ENCODE measurements around the gene TINAGL1. TPM values are rescaled to one million over a fixed set of nuclear protein-coding genes. Genes with fewer than 3 reads are reported as not detected.

The TINAGL1 gene
- total RNA-seq, 1 experiment from 2014 or later = 57.9 TPM

GRCh38 chr1:31633117-31633516, 56.8 kb downstream of the TINAGL1 start:
- peak; percentile 88 for ATAC-seq

More at GRCh38 chr1:31633117-31633516, 56.8 kb downstream of the TINAGL1 start:
- TF ChIP-seq, protein P1, sequence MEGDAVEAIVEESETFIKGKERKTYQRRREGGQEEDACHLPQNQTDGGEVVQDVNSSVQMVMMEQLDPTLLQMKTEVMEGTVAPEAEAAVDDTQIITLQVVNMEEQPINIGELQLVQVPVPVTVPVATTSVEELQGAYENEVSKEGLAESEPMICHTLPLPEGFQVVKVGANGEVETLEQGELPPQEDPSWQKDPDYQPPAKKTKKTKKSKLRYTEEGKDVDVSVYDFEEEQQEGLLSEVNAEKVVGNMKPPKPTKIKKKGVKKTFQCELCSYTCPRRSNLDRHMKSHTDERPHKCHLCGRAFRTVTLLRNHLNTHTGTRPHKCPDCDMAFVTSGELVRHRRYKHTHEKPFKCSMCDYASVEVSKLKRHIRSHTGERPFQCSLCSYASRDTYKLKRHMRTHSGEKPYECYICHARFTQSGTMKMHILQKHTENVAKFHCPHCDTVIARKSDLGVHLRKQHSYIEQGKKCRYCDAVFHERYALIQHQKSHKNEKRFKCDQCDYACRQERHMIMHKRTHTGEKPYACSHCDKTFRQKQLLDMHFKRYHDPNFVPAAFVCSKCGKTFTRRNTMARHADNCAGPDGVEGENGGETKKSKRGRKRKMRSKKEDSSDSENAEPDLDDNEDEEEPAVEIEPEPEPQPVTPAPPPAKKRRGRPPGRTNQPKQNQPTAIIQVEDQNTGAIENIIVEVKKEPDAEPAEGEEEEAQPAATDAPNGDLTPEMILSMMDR (IDR thresholded peaks at IDR 0.05 in 2 of 3, conservative IDR thresholded peaks at IDR 0.05 in 1 of 3; ENCODE audit: borderline replicate concordance in 1 of 3, insufficient read depth in 1 of 3, low read depth in 2 of 3, low read length in 2 of 3) = peak; percentile 40 to 88 (median 77); a peak in 5 of 6 replicates
- TF ChIP-seq, protein P2, sequence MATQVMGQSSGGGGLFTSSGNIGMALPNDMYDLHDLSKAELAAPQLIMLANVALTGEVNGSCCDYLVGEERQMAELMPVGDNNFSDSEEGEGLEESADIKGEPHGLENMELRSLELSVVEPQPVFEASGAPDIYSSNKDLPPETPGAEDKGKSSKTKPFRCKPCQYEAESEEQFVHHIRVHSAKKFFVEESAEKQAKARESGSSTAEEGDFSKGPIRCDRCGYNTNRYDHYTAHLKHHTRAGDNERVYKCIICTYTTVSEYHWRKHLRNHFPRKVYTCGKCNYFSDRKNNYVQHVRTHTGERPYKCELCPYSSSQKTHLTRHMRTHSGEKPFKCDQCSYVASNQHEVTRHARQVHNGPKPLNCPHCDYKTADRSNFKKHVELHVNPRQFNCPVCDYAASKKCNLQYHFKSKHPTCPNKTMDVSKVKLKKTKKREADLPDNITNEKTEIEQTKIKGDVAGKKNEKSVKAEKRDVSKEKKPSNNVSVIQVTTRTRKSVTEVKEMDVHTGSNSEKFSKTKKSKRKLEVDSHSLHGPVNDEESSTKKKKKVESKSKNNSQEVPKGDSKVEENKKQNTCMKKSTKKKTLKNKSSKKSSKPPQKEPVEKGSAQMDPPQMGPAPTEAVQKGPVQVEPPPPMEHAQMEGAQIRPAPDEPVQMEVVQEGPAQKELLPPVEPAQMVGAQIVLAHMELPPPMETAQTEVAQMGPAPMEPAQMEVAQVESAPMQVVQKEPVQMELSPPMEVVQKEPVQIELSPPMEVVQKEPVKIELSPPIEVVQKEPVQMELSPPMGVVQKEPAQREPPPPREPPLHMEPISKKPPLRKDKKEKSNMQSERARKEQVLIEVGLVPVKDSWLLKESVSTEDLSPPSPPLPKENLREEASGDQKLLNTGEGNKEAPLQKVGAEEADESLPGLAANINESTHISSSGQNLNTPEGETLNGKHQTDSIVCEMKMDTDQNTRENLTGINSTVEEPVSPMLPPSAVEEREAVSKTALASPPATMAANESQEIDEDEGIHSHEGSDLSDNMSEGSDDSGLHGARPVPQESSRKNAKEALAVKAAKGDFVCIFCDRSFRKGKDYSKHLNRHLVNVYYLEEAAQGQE (IDR thresholded peaks at IDR 0.05; ENCODE audit: low read depth) = no peak
- TF ChIP-seq YY1 (IDR thresholded peaks at IDR 0.05; ENCODE audit: extremely low read depth, insufficient replicate concordance, low read depth, low read length) = no peak
- TF ChIP-seq RAD21 (IDR thresholded peaks at IDR 0.05; ENCODE audit: low read depth) = peak; percentile 52
- peak; percentile 37; the same call in 1 of the 2 replicates for TF ChIP-seq ZFX (IDR thresholded peaks at IDR 0.05)
- no peak for DNase-seq (ENCODE audit: low read depth, low spot score)
- H3K27ac ChIP-seq (ENCODE audit: low read depth, low read length) = no peak overlapping the region
- POLR2A ChIA-PET = interaction anchor here (1.7 kb wide), 1 partner anchor 12 kb away, joined by 5 read pairs; the partner anchor contains the start of gene PEF1
- no peak overlapping the region for H3K4me3 ChIP-seq (replicated peaks in 1 of 2; ENCODE audit: low read depth in 1 of 2, low read length in 2 of 2)
- H3K36me3 ChIP-seq (ENCODE audit: control insufficient read depth in 1 of 2, insufficient read depth in 2 of 2, low read length in 2 of 2) = peaks cover 9 to 43% of the 10 kb centered on the region in 2 experiments; a peak in 3 of 4 replicates
- H3K27me3 ChIP-seq (ENCODE audit: insufficient read depth, low read length) = no peaks in the 10 kb centered on the region
- H3K9ac ChIP-seq (ENCODE audit: low read length) = no peak overlapping the region
- H3K9me2 ChIP-seq (ENCODE audit: insufficient read depth) = no peaks in the 10 kb centered on the region
- CTCF ChIA-PET = interaction anchor here (0.7 to 1.7 kb wide), 8 partner anchors 10 to 236 kb away, joined by 3 to 5 read pairs (median 4); partner anchors contain the start of gene PEF1
- no peak overlapping the region for H2AFZ ChIP-seq (ENCODE audit: low read depth, low read length, poor library complexity, severe bottlenecking)
- RAD21 ChIA-PET (ENCODE audit: low non-redundant PET in 1 of 2, low total read pairs in 2 of 2, uncharacterized antibody in 2 of 2, unreplicated experiment in 2 of 2) = no interaction called here
- intact Hi-C loops (cut with micrococcal nuclease) = no loop called here
- BruUV-seq (replicated peaks) = no TSS peak
- H3K4me2 ChIP-seq (ENCODE audit: low read length) = no peak overlapping the region
- H3K9me3 ChIP-seq (ENCODE audit: control insufficient read depth in 1 of 2, insufficient read depth in 1 of 2, low read depth in 1 of 2, low read length in 2 of 2) = no peaks in the 10 kb centered on the region
- H3K4me1 ChIP-seq (ENCODE audit: control insufficient read depth in 1 of 2, insufficient read depth in 2 of 2, low read length in 2 of 2) = no peaks in the 10 kb centered on the region
- peaks cover 29% of the 10 kb centered on the region for H3K79me2 ChIP-seq (ENCODE audit: insufficient read depth, low read length)
- H4K20me1 ChIP-seq (ENCODE audit: insufficient read depth) = no peaks in the 10 kb centered on the region

Other genes starting within 250 kb of the TINAGL1 start
- not detected for gene FABP3, start 203.4 kb upstream of the TINAGL1 start, total RNA-seq (2021; ENCODE audit: unreplicated experiment)
- gene SERINC2, start 163.3 kb upstream of the TINAGL1 start, total RNA-seq (2021; ENCODE audit: unreplicated experiment) = 50.1 TPM
- not detected for gene HCRTR1, start 41.2 kb downstream of the TINAGL1 start, total RNA-seq (2021; ENCODE audit: unreplicated experiment)
- gene PEF1, start 68.4 kb downstream of the TINAGL1 start, total RNA-seq (2021; ENCODE audit: unreplicated experiment) = 37.6 TPM
- gene COL16A1, start 127.5 kb downstream of the TINAGL1 start, total RNA-seq (2021; ENCODE audit: unreplicated experiment) = 2.2 TPM
- 10.1 TPM for gene ADGRB2, start 187.8 kb downstream of the TINAGL1 start, total RNA-seq (2021; ENCODE audit: unreplicated experiment)
- gene SPOCD1, start 239.5 kb downstream of the TINAGL1 start, total RNA-seq (2021; ENCODE audit: unreplicated experiment) = 5.0 TPM